ENCODE data around the gene E2F2. TPM values are rescaled to one million over a fixed set of nuclear protein-coding genes. Genes with fewer than 3 reads are reported as not detected.
A peak's percentile ranks its signal among the peaks of the same experiment; 100 is the strongest.

Gene E2F2
- total and polyA plus RNA-seq, 2 of the 13 experiments (the other 11 are each of a cell fraction or from before 2014, with no cell fraction given) = 0.65 to 6.6 TPM

DNA sequence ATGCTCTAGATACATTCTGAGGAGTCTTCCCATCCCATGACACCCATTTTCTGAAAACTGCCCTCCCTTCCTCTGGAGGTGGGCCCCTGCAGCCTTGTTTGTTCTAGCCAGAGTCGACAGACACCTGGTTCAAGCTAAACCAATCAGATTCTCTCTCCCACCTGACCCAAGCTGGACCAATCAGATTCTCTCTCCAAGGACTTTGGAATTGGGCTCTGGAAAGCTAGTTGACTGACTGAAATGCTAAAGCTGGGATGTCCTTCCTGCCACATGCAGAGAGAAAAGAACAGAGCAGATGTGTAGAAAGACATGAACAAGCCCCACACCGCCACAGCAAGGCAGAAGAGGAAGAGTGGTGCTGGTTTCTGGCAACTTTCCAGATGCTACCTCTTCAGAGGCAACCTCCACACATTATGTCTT lies 71.7 kb downstream of the E2F2 start (continued):
- no peak for TF ChIP-seq HCFC1 (IDR thresholded peaks at IDR 0.05; ENCODE audit: low read depth, low read length)
- peak; percentile 84 for TF ChIP-seq HNF4A (CRISPR knock-in tag; IDR thresholded peaks at IDR 0.05)
- TF ChIP-seq SOX5 (CRISPR knock-in tag; IDR thresholded peaks at IDR 0.05; ENCODE audit: borderline replicate concordance) = no peak; the same call in 1 of the 2 replicates
- TF ChIP-seq, protein P1, sequence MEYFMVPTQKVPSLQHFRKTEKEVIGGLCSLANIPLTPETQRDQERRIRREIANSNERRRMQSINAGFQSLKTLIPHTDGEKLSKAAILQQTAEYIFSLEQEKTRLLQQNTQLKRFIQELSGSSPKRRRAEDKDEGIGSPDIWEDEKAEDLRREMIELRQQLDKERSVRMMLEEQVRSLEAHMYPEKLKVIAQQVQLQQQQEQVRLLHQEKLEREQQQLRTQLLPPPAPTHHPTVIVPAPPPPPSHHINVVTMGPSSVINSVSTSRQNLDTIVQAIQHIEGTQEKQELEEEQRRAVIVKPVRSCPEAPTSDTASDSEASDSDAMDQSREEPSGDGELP (IDR thresholded peaks at IDR 0.05; ENCODE audit: borderline replicate concordance, low read depth) = peak; percentile 57; the same call in 1 of the 2 replicates
- TF ChIP-seq HDAC6 (IDR thresholded peaks at IDR 0.05; ENCODE audit: low read depth, low read length) = no peak
- TF ChIP-seq BRCA1 (CRISPR knock-in tag; IDR thresholded peaks at IDR 0.05) = no peak
- TF ChIP-seq HDAC1 (CRISPR knock-in tag; IDR thresholded peaks at IDR 0.05) = no peak
- peak; percentile 63 for TF ChIP-seq POLR2G (IDR thresholded peaks at IDR 0.05; ENCODE audit: low read depth, low read length)
- TF ChIP-seq, protein P2, sequence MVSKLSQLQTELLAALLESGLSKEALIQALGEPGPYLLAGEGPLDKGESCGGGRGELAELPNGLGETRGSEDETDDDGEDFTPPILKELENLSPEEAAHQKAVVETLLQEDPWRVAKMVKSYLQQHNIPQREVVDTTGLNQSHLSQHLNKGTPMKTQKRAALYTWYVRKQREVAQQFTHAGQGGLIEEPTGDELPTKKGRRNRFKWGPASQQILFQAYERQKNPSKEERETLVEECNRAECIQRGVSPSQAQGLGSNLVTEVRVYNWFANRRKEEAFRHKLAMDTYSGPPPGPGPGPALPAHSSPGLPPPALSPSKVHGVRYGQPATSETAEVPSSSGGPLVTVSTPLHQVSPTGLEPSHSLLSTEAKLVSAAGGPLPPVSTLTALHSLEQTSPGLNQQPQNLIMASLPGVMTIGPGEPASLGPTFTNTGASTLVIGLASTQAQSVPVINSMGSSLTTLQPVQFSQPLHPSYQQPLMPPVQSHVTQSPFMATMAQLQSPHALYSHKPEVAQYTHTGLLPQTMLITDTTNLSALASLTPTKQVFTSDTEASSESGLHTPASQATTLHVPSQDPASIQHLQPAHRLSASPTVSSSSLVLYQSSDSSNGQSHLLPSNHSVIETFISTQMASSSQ (IDR thresholded peaks at IDR 0.05; ENCODE audit: low read depth) = no peak
- TF ChIP-seq, protein P2 (CRISPR knock-in tag; IDR thresholded peaks at IDR 0.05; ENCODE audit: borderline replicate concordance) = no peak
- TF ChIP-seq, protein P3, sequence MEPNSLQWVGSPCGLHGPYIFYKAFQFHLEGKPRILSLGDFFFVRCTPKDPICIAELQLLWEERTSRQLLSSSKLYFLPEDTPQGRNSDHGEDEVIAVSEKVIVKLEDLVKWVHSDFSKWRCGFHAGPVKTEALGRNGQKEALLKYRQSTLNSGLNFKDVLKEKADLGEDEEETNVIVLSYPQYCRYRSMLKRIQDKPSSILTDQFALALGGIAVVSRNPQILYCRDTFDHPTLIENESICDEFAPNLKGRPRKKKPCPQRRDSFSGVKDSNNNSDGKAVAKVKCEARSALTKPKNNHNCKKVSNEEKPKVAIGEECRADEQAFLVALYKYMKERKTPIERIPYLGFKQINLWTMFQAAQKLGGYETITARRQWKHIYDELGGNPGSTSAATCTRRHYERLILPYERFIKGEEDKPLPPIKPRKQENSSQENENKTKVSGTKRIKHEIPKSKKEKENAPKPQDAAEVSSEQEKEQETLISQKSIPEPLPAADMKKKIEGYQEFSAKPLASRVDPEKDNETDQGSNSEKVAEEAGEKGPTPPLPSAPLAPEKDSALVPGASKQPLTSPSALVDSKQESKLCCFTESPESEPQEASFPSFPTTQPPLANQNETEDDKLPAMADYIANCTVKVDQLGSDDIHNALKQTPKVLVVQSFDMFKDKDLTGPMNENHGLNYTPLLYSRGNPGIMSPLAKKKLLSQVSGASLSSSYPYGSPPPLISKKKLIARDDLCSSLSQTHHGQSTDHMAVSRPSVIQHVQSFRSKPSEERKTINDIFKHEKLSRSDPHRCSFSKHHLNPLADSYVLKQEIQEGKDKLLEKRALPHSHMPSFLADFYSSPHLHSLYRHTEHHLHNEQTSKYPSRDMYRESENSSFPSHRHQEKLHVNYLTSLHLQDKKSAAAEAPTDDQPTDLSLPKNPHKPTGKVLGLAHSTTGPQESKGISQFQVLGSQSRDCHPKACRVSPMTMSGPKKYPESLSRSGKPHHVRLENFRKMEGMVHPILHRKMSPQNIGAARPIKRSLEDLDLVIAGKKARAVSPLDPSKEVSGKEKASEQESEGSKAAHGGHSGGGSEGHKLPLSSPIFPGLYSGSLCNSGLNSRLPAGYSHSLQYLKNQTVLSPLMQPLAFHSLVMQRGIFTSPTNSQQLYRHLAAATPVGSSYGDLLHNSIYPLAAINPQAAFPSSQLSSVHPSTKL (CRISPR knock-in tag; IDR thresholded peaks at IDR 0.05) = no peak
- TF ChIP-seq, protein P4, sequence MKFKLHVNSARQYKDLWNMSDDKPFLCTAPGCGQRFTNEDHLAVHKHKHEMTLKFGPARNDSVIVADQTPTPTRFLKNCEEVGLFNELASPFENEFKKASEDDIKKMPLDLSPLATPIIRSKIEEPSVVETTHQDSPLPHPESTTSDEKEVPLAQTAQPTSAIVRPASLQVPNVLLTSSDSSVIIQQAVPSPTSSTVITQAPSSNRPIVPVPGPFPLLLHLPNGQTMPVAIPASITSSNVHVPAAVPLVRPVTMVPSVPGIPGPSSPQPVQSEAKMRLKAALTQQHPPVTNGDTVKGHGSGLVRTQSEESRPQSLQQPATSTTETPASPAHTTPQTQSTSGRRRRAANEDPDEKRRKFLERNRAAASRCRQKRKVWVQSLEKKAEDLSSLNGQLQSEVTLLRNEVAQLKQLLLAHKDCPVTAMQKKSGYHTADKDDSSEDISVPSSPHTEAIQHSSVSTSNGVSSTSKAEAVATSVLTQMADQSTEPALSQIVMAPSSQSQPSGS (CRISPR knock-in tag; IDR thresholded peaks at IDR 0.05) = 0 out of 2 replicates have a peak, but pooled peaks have one; percentile 19
- TF ChIP-seq, protein P5, sequence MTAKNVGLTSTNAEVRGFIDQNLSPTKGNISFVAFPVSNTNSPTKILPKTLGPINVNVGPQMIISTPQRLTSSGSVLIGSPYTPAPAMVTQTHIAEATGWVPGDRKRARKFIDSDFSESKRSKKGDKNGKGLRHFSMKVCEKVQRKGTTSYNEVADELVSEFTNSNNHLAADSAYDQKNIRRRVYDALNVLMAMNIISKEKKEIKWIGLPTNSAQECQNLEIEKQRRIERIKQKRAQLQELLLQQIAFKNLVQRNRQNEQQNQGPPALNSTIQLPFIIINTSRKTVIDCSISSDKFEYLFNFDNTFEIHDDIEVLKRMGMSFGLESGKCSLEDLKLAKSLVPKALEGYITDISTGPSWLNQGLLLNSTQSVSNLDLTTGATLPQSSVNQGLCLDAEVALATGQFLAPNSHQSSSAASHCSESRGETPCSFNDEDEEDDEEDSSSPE (CRISPR knock-in tag; IDR thresholded peaks at IDR 0.05) = 0 out of 2 replicates have a peak, but pooled peaks have one; percentile 27
- TF ChIP-seq ZKSCAN8 (CRISPR knock-in tag; IDR thresholded peaks at IDR 0.05; ENCODE audit: borderline replicate concordance) = peak; percentile 86; the same call in 1 of the 2 replicates
- peak; percentile 38; the same call in 1 of the 2 replicates for TF ChIP-seq REPIN1 (CRISPR knock-in tag; IDR thresholded peaks at IDR 0.05; ENCODE audit: borderline replicate concordance, low read depth)
- TF ChIP-seq ZMYM4 (CRISPR knock-in tag; IDR thresholded peaks at IDR 0.05) = peak; percentile 92
- peak; percentile 63 for TF ChIP-seq RAD51 (IDR thresholded peaks at IDR 0.05; ENCODE audit: borderline replicate concordance)
- TF ChIP-seq PHF8 (CRISPR knock-in tag; IDR thresholded peaks at IDR 0.05) = peak; percentile 19; the same call in 1 of the 2 replicates
- no peak for TF ChIP-seq FOXA1 (IDR thresholded peaks at IDR 0.05)
- peak; percentile 72 for TF ChIP-seq FOXA1 (CRISPR knock-in tag; IDR thresholded peaks at IDR 0.05)

Measured in HepG2 (cell line).